ENCODE measurements around the gene PRTN3.
"Not testable (repeated sequence)": the region's sequence is repeated elsewhere in the genome, so short reads cannot be mapped to it uniquely, and the experiment has no call there.

The PRTN3 gene

GRCh38 chr19:816500-816857, 24.3 kb upstream of the PRTN3 start:
- no peak for DNase-seq

GRCh38 chr19:820212-820611, 20.6 kb upstream of the PRTN3 start:
- DNase-seq: not testable (repeated sequence)

- DNase-seq: no peak
Measured at GRCh38 chr19:821231-821824, 19.5 kb upstream of the PRTN3 start.

- DNase-seq: no peak
Measured at GRCh38 chr19:821825-822503, 18.8 kb upstream of the PRTN3 start, which contains the start of gene PLPPR3. Gene PLPPR3, minus strand, starts transcription at chr19:821955. Its CDS starts 396 bp downstream, at chr19:821559.

GRCh38 chr19:823565-824121, 17.2 kb upstream of the PRTN3 start:
- no peak for DNase-seq

- no peak for DNase-seq
Measured at GRCh38 chr19:824885-825284, 15.9 kb upstream of the PRTN3 start.

GRCh38 chr19:825897-826644, 14.7 kb upstream of the PRTN3 start:
- DNase-seq: no peak

- DNase-seq: no peak
Measured at GRCh38 chr19:827314-827709, 13.5 kb upstream of the PRTN3 start.

GRCh38 chr19:827710-828321, 13.0 kb upstream of the PRTN3 start, which contains the start of gene AZU1:
Gene AZU1, plus strand, starts transcription at chr19:827837. Its CDS starts 10 bp downstream, at chr19:827847.
- DNase-seq: no peak

- no peak for DNase-seq
Measured at GRCh38 chr19:829129-829758, 11.6 kb upstream of the PRTN3 start.

- DNase-seq: no peak
Measured at GRCh38 chr19:831407-832369, 9.1 kb upstream of the PRTN3 start.

GRCh38 chr19:834216-834615, 6.6 kb upstream of the PRTN3 start:
- DNase-seq: no peak

- DNase-seq: no peak
Measured at GRCh38 chr19:835210-835810, 5.5 kb upstream of the PRTN3 start.

- not testable (repeated sequence) for DNase-seq
Measured at GRCh38 chr19:842802-843179, 2.0 kb downstream of the PRTN3 start.

GRCh38 chr19:843180-843835, 2.5 kb downstream of the PRTN3 start:
- no peak for DNase-seq

- DNase-seq: no peak
Measured at GRCh38 chr19:843836-844545, 3.2 kb downstream of the PRTN3 start.

- no peak for DNase-seq
Measured at GRCh38 chr19:844546-844971, 3.8 kb downstream of the PRTN3 start.

- no peak for DNase-seq
Measured at GRCh38 chr19:845707-846521, 5.1 kb downstream of the PRTN3 start.

- DNase-seq: no peak
Measured at GRCh38 chr19:848386-848921, 7.7 kb downstream of the PRTN3 start.
